Ectodermal cell (in vitro differentiated cells): Measurements from ENCODE around the gene ACYP2.
"Not testable (repeated sequence)": the region's sequence is repeated elsewhere in the genome, so short reads cannot be mapped to it uniquely, and the experiment has no call there.

Experiments
- H3K27ac ChIP-seq: 2 replicates; pipeline ENCODE4 v1.7.0; 2013; ENCODE audit warnings: mild to moderate bottlenecking, low read depth, low read length; ENCODE audit not compliant: insufficient read depth, poor library complexity, severe bottlenecking
- H3K27me3 ChIP-seq: 2 replicates; pipeline ENCODE4 v1.7.0; 2013; ENCODE audit warnings: mild to moderate bottlenecking, low read length; ENCODE audit not compliant: insufficient read depth, control insufficient read depth, poor library complexity, severe bottlenecking
- H3K36me3 ChIP-seq: one replicate; pipeline ENCODE4 v1.7.0; 2013; ENCODE audit warnings: low read length; ENCODE audit not compliant: control insufficient read depth, insufficient read depth
- H3K4me1 ChIP-seq: one replicate; pipeline ENCODE4 v1.7.0; 2013; ENCODE audit warnings: low read length; ENCODE audit not compliant: control insufficient read depth, insufficient read depth
- H3K4me3 ChIP-seq: 2 replicates; pipeline ENCODE4 v1.7.0; 2013; ENCODE audit warnings: low read depth, low read length, control low read depth; ENCODE audit not compliant: insufficient read depth
- H3K9me3 ChIP-seq: 2 replicates; pipeline ENCODE4 v1.7.0; 2013; ENCODE audit warnings: mild to moderate bottlenecking, low read length, moderate library complexity; ENCODE audit not compliant: control insufficient read depth
- WGBS, 2 experiments: methylation state at CpG; one replicate each; pipeline ENCODE4 v1.1.7; 2013; ENCODE audit warnings: missing lambda C conversion rate in 2 of 2; 5-methylcytosine and 5-hydroxymethylcytosine counted together

The ACYP2 gene

GRCh38 chr2:54310311-54310710 lies 194.9 kb downstream of the ACYP2 start:
- Histone ChIP-seq H3K9me3 (no peaks in the 10 kb centered on the region), H3K27me3 (no peaks in the 10 kb centered on the region), H3K27ac (no peak overlapping the region), H3K36me3 (no peaks in the 10 kb centered on the region), H3K4me1 (no peaks in the 10 kb centered on the region), H3K4me3 (no peak overlapping the region)
- WGBS, 2 experiments: 91 to 92% methylated on average over 3 of the region's 3 CpGs

GRCh38 chr2:54310961-54311360 lies 195.5 kb downstream of the ACYP2 start:
- no peaks in the 10 kb centered on the region for H3K9me3 ChIP-seq
- H3K4me1 ChIP-seq: no peaks in the 10 kb centered on the region
- no peaks in the 10 kb centered on the region for H3K27me3 ChIP-seq
- no peak overlapping the region for H3K27ac ChIP-seq
- H3K36me3 ChIP-seq: no peaks in the 10 kb centered on the region
- 100% methylated on average over 1 of the region's 2 CpGs; no CpG with 5 or more reads in 1 of the 2 experiments for WGBS, 2 experiments
- H3K4me3 ChIP-seq: no peak overlapping the region

DNA sequence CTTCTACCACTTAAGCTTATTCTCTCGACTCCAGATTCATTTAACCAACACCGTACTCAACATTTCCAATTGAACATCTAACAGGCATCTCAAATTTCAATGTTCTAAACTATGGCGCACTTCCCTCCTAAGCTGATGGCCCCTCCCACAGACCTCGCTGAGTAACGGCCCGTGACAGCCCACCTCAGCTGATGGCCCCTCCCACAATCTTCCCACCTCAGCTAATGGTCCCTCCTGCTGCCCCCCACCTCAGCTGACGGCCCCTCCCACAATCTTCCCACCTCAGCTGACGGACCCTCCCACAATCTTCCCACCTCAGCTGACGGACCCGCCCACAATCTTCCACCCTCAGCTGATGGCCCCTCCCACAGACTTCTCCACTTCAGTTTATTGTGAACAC lies 197.7 kb downstream of the ACYP2 start:
- no peaks in the 10 kb centered on the region for H3K36me3 ChIP-seq

GRCh38 chr2:54317973-54318372 lies 202.6 kb downstream of the ACYP2 start:
- 80 to 92% methylated on average over 2 of the region's 2 CpGs for WGBS, 2 experiments
- Histone ChIP-seq H3K9me3 (no peaks in the 10 kb centered on the region), H3K36me3 (no peaks in the 10 kb centered on the region), H3K27ac (no peak overlapping the region), H3K4me1 (peaks cover 4% of the 10 kb centered on the region), H3K27me3 (no peaks in the 10 kb centered on the region), H3K4me3 (no peak overlapping the region)

More for the DNA sequence above, 197.7 kb downstream of the ACYP2 start:
- Histone ChIP-seq H3K27me3 (no peaks in the 10 kb centered on the region), H3K4me3 (no peak overlapping the region), H3K4me1 (no peaks in the 10 kb centered on the region), H3K9me3 (no peaks in the 10 kb centered on the region), H3K27ac (no peak overlapping the region)
- 92 to 94% methylated on average over 10 of the region's 10 CpGs for WGBS, 2 experiments

DNA sequence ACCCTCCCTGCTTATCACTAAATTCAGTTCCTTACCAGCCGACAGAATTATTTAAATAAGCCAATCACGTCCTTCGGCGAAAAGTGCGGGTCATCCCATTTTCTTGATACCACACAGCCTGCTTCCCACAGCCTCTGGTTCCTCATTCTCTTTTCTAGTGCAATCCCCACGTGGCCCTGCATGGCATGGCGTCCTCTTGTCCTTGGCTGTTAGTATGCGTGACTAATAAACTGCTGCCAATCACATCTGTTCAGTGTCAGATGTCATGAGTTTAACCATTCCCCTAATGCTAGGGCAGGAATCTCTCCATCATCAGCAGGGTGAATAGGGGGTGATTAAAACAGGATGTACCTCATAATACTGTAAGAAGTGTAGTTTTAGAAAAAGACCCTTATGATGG lies 203.4 kb downstream of the ACYP2 start:
- no peak overlapping the region for H3K4me3 ChIP-seq
- no peak overlapping the region for H3K27ac ChIP-seq
- no peaks in the 10 kb centered on the region for H3K9me3 ChIP-seq
- 83 to 84% methylated on average over 8 of the region's 8 CpGs for WGBS, 2 experiments
- H3K4me1 ChIP-seq: peaks cover 4% of the 10 kb centered on the region
- no peaks in the 10 kb centered on the region for H3K36me3 ChIP-seq
- no peaks in the 10 kb centered on the region for H3K27me3 ChIP-seq

GRCh38 chr2:54321047-54321446 lies 205.6 kb downstream of the ACYP2 start:
- Histone ChIP-seq H3K4me1 (peaks cover 4% of the 10 kb centered on the region), H3K9me3 (no peaks in the 10 kb centered on the region), H3K36me3 (no peaks in the 10 kb centered on the region), H3K27ac (no peak overlapping the region), H3K4me3 (no peak overlapping the region), H3K27me3 (no peaks in the 10 kb centered on the region)
- 89 to 90% methylated on average over 2 of the region's 2 CpGs for WGBS, 2 experiments

GRCh38 chr2:54324517-54324916 lies 209.1 kb downstream of the ACYP2 start:
- H3K27me3 ChIP-seq, H3K36me3 ChIP-seq, H3K27ac ChIP-seq, H3K4me1 ChIP-seq, H3K4me3 ChIP-seq, H3K9me3 ChIP-seq: not testable (repeated sequence)
- WGBS, 2 experiments: 64 to 65% methylated on average over 2 of the region's 2 CpGs

- 85 to 94% methylated on average over 1 of the region's 1 CpG for WGBS, 2 experiments
- H3K4me1 ChIP-seq: peaks cover 4% of the 10 kb centered on the region
- H3K27ac ChIP-seq: no peak overlapping the region
- no peaks in the 10 kb centered on the region for H3K9me3 ChIP-seq
- no peaks in the 10 kb centered on the region for H3K27me3 ChIP-seq
- H3K4me3 ChIP-seq: no peak overlapping the region
- H3K36me3 ChIP-seq: no peaks in the 10 kb centered on the region
Measured at GRCh38 chr2:54325148-54325547, 209.7 kb downstream of the ACYP2 start.

GRCh38 chr2:54329482-54330161 lies 214.2 kb downstream of the ACYP2 start:
- Histone ChIP-seq H3K27ac (no peak overlapping the region), H3K4me1 (no peaks in the 10 kb centered on the region), H3K4me3 (peak overlapping the region; percentile 35), H3K27me3 (no peaks in the 10 kb centered on the region), H3K9me3 (no peaks in the 10 kb centered on the region), H3K36me3 (no peaks in the 10 kb centered on the region)
- 55 to 60% methylated on average over 5 of the region's 5 CpGs for WGBS, 2 experiments

GRCh38 chr2:54330162-54330925 lies 214.9 kb downstream of the ACYP2 start:
- Histone ChIP-seq H3K36me3 (no peaks in the 10 kb centered on the region), H3K9me3 (no peaks in the 10 kb centered on the region), H3K27ac (peak overlapping the region; percentile 32), H3K4me3 (peak overlapping the region; percentile 35), H3K4me1 (no peaks in the 10 kb centered on the region), H3K27me3 (no peaks in the 10 kb centered on the region)
- WGBS, 2 experiments: 1 to 2% methylated on average over 50 of the region's 50 CpGs
